ENCODE data around the gene TAGLN2. TPM values are rescaled to one million over a fixed set of nuclear protein-coding genes. Genes with fewer than 3 reads are reported as not detected.
"Not testable (repeated sequence)": the region's sequence is repeated elsewhere in the genome, so short reads cannot be mapped to it uniquely, and the experiment has no call there.

The TAGLN2 gene
- total RNA-seq, 1 donor from 2014 or later, result 160 TPM

- Mint-ChIP-seq H3K4me3 (ENCODE audit: unreplicated experiment) (no peak overlapping the region), H3K27me3 (ENCODE audit: unreplicated experiment) (peaks cover 17% of the 10 kb centered on the region), H3K27ac (ENCODE audit: unreplicated experiment) (no peak overlapping the region), H3K9me3 (ENCODE audit: unreplicated experiment) (peaks cover 10% of the 10 kb centered on the region), H3K36me3 (ENCODE audit: unreplicated experiment) (peaks cover 3% of the 10 kb centered on the region), H3K4me1 (ENCODE audit: low read depth, unreplicated experiment) (peaks cover 6% of the 10 kb centered on the region)
- no peak for DNase-seq
- no peak for TF ChIP-seq CTCF (IDR thresholded peaks at IDR 0.05; ENCODE audit: partially characterized antibody, unreplicated experiment)
These were observed 11.7 kb downstream of the TAGLN2 start for GRCh38 chr1:159913451-159914192.

- Mint-ChIP-seq H3K9me3 (ENCODE audit: unreplicated experiment) (peaks cover 10% of the 10 kb centered on the region), H3K36me3 (ENCODE audit: unreplicated experiment) (peaks cover 3% of the 10 kb centered on the region), H3K4me1 (ENCODE audit: low read depth, unreplicated experiment) (peaks cover 6% of the 10 kb centered on the region), H3K27ac (ENCODE audit: unreplicated experiment) (no peak overlapping the region), H3K27me3 (ENCODE audit: unreplicated experiment) (peaks cover 17% of the 10 kb centered on the region), H3K4me3 (ENCODE audit: unreplicated experiment) (no peak overlapping the region)
- DNase-seq, result no peak
- no peak for TF ChIP-seq CTCF (IDR thresholded peaks at IDR 0.05; ENCODE audit: partially characterized antibody, unreplicated experiment)
These were observed 13.8 kb downstream of the TAGLN2 start for GRCh38 chr1:159911326-159912070.

DNA sequence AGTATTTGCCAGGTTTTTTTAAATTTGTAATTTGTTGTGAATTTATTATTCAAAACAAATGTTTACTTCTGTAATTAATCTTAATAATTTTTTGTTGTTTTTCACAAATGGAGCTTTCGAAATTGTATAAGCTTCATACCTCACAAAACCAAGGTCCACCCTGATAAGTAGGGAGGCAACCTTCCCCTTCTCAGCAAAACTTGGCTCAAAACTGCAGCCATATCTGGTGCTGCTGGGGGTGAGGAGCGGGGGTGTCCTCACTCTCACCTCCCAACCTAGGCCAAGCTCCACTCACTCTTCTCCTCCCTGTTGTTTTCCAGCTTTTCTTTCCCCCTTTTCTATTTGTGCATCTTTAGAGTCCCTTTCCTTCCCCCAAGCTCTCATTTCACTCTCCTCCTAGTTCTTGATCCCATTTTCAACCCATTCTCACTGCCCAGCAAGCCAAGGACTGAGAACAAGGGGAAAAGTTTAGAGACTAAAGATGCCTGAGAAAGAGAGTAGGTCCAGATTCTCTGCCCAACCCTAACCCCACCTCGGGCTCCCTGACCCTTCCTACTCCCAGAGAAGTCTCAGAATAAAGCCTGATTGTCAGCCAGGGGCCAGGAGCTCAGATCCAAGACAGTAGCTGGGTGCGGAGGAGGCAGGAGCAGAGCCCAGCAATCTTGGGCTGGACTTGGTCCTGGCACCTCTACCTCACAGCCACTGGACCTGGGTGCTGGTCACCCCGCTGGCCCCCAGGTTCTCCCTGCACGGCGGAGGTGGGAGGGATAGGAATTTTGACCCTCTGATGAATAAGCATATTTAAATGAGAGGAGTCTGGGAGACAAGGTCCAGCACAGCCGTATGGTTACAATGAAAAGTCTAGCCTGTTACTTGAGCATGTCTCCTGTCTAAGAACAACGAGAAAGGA is 17.0 kb downstream of the TAGLN2 start:
- no peak for TF ChIP-seq CTCF (IDR thresholded peaks at IDR 0.05; ENCODE audit: partially characterized antibody, unreplicated experiment)
- Mint-ChIP-seq H3K27me3 (ENCODE audit: unreplicated experiment) (peaks cover 4% of the 10 kb centered on the region), H3K4me3 (ENCODE audit: unreplicated experiment) (no peak overlapping the region), H3K9me3 (ENCODE audit: unreplicated experiment) (peaks cover 7% of the 10 kb centered on the region), H3K36me3 (ENCODE audit: unreplicated experiment) (peaks cover 11% of the 10 kb centered on the region), H3K27ac (ENCODE audit: unreplicated experiment) (no peak overlapping the region), H3K4me1 (ENCODE audit: low read depth, unreplicated experiment) (no peaks in the 10 kb centered on the region)
- no peak for DNase-seq

- Mint-ChIP-seq H3K4me1 (ENCODE audit: low read depth, unreplicated experiment) (no peaks in the 10 kb centered on the region), H3K9me3 (ENCODE audit: unreplicated experiment) (peaks cover 5% of the 10 kb centered on the region), H3K36me3 (ENCODE audit: unreplicated experiment) (peaks cover 8% of the 10 kb centered on the region), H3K27ac (ENCODE audit: unreplicated experiment) (no peak overlapping the region), H3K4me3 (ENCODE audit: unreplicated experiment) (no peak overlapping the region), H3K27me3 (ENCODE audit: unreplicated experiment) (peaks cover 4% of the 10 kb centered on the region)
- no peak for TF ChIP-seq CTCF (IDR thresholded peaks at IDR 0.05; ENCODE audit: partially characterized antibody, unreplicated experiment)
- no peak for DNase-seq
These were observed 18.3 kb downstream of the TAGLN2 start for GRCh38 chr1:159906960-159907359.

DNA sequence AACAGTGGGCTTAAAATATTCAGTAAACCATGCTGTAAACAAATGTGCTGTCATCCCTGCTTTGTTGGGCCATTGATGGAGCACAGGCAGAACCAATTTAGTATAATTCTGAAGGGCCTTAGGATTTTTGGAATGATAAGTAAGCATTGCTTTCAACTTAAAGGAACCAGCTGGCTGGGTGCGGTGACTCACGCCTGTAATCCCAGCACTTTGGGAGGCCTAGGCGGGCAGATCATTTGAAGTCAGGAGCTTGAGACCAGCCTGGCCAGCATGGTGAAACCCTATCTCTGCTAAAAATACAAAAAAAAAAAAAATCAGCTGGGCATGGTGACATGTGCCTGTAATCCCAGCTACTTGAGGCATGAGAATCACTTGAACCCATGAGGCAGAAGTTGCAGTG is 21.3 kb downstream of the TAGLN2 start:
- H3K36me3 Mint-ChIP-seq (ENCODE audit: unreplicated experiment), result not testable (repeated sequence)

More for the DNA sequence above, 21.3 kb downstream of the TAGLN2 start:
- not testable (repeated sequence) for H3K9me3 Mint-ChIP-seq (ENCODE audit: unreplicated experiment); H3K27me3 Mint-ChIP-seq (ENCODE audit: unreplicated experiment); H3K27ac Mint-ChIP-seq (ENCODE audit: unreplicated experiment); H3K4me3 Mint-ChIP-seq (ENCODE audit: unreplicated experiment); H3K4me1 Mint-ChIP-seq (ENCODE audit: low read depth, unreplicated experiment); DNase-seq

Data from glutamatergic neuron (in vitro differentiated cells).